ENCODE measurements around the gene MARS1.
A peak's percentile ranks its signal among the peaks of the same experiment; 100 is the strongest.
"Not testable (repeated sequence)": the region's sequence is repeated elsewhere in the genome, so short reads cannot be mapped to it uniquely, and the experiment has no call there.

Gene MARS1

DNA sequence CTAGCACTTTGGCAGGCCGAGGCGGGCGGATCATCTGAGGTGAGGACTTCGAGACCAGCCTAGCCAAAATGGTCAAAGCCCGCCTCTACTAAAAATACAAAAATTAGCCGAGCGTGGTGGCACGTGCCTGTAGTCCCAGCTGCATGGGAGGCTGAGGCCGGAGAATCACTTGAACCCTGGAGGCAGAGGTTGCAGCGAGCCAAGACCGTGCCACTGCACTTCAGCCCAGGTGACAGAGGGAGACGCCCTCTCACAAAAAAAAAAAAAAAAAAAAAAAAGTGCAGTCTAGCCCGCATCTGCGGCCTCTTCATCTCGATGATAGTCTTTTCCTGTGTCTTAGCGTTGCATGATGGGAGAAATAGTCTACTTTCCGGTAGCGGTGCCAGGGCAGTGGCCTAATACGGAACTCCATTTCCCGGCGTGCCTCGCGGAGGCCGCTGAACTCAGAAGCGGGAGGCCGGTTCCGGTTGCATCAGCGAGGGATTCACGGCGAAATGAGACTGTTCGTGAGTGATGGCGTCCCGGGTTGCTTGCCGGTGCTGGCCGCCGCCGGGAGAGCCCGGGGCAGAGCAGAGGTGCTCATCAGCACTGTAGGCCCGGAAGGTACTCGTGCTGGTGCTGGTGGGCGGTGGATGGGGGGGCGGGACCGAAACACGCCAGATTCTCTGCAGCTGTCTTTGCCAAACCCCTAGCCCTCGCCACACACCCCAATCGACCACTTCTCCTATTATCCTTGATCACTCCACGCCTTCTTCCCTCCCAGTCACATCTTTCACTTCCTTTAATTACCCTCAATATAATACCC lies at the start of gene MARS1:
Gene MARS1 (plus strand): TSS at position 472 of the 805 bp plus-strand sequence. CDS start 23 bp downstream, at position 495.
- peak; percentile 93 for DNase-seq

DNA sequence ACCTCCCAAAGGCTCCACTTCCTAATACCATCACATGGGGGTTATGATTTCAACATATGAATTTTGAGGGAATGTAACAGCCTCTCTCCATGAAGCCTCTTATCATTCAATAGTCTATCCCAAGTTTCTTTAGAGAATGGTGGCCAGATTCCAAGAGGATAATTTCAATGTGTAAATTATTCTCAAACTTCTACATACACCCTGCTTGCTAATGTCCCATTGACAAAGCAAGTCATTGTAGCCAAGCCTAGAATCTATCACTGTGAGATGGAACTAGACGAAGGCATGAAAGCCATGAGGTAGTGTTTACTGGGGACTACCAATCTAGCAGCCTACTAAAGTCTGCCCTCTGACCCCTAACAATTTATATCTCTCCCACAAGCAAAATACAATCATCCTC lies 49.5 kb upstream of the MARS1 start:
- no peak for DNase-seq

DNA sequence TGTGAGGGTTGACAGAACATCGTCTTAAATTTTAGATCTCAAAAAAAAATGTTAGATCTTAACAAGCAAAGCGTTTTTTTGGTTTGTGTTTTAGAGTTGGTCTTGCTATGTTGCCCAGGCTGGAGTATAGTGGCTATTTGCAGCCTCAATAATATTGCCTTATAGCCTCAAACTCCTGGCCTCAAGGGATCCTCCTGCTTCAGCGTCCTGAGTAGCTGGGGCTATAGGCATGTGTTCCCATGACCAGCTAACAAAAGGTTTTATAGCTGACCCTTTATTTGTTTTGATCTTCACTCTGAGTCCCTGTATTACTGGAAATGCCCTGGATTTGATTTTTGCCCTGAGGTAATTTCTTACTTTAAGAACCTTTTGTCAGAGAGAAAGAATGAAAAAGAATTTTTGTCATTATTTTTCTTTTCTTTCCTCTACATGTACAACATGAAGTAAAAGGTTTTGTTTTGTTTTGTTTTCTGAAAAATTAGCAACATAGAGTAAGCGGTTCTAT lies 48.1 kb upstream of the MARS1 start:
- DNase-seq, result no peak

DNA sequence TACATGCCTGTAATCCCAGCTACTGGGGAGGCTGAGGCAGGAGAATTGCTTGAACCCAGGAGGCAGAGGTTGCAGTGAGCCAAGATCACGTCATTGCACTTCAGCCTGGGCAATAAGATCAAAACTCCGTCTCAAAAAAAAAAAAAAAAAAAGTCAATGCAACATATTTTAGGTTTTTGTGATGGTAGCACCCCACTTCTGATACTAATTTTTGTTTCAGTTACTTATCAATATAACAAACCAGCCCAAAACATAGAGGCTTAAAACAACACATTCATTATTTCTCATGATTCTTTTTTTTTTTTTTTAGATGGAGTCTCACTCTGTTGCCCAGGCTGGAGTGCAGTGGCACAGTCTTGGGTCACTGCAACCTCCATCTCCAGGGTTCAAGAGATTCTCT lies 46.5 kb upstream of the MARS1 start:
- DNase-seq, result not testable (repeated sequence)

DNA sequence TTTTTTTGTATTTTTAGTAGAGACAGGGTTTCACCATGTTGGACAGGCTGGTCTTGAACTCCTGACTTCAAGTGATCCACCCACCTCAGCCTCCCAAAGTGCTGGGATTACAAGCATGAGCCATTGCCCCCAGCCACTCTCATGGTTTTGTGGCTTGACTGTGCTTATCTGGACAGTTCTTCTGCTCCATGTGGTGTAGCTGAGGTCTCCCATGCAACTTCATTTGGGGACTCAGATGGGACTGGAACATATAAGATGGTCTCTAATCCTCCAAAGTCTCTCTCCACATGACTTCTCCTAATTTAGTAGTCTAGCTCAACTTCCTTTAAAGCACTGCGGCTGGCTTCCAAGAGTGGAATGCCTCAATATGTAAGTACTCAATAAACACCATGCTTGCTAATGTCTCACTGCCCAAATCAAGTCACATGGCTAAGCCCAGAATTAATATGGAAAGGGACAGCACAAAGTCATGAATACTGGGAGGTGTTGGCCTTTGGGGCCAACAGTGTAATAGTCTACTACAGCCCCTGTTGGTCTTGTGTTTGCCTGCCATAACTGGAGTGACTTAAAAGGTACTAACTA lies 45.9 kb upstream of the MARS1 start:
- DNase-seq, result no peak

DNA sequence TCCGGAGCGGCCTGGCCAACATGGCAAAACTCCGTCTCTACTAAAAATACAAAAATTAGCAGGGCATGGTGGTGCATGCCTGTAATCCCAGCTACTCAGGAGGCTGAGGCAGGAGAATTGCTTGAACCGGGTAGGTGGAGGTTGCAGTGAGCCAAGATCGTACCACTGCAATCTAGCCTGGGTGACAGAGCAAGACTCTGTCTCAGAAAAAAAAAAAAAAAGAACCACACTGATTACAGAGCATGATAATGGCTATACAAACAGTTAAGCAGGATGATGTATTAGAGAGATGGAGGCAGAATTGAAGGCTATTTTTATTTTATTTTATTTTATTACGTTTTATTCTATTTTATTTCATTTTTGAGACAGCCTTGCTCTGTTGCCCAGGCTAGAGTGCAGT lies 43.5 kb upstream of the MARS1 start:
- not testable (repeated sequence) for DNase-seq

DNA sequence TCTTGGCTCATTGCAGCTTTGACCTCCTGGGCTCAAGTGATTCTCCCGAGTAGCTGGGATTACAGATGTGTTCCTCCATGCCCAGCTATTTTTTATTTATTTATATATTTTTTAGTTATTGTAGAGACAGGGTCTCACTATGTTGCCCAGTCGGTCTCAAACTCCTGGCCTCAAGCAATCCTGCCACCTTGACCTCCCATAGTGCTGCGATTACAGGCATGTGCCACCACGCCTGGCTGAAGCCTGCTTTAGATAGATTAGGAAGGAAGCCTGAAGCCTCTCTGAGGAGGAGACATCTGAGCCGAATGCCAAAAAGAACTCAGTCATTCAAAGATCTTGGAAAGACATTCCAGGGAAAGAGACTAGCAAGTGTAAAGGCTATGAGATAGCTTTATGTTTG lies 43.1 kb upstream of the MARS1 start:
- no peak for DNase-seq

DNA sequence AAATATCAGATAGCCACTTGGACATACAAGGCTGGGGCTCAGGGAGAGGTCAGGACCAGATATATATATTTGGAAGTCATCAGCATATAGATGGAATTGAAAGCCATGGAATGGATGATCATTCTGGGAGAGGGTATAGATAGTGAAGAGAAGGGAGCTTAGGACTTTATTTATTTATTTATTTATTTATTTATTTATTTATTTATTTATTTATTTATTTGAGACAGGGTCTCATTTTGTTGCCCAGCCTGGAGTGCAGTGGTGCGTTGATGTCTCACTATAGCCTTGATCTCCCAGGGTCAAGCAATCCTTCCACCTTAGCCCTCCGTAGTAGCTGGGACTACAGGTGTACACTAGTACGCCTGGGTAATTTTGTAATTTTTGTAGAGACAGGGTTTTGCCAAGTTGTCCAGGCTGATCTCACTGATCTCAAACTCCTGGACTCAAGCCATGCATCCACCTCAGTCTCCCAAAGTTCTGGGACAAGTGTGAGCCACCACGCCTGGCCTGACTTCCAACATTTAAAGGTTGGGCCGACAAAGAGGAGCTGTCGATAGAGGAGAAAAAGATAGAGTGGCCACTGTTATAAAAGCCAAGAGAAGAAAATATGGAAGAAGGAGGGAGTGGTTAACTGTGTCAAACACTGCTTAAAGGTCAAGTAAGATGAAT lies 41.4 kb upstream of the MARS1 start:
- DNase-seq, result no peak

DNA sequence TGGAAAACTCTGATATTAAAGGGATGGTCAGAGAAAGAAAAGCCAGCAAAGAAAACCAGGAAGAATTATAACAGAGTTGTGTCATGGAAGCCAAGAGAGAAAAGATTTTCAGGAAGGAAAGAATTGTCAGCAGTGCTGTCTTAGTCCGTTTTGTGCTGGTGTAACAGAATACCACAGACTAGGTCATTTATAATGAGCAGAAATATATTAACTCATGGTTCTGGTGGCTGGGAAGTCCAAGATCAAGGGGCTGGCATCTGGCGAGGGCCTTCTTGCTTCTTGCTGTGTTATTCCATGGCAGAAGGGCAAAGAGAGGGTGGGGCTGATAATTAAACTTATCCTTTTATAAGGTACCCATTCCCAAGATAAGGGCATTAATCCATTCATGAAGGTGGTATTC lies 39.2 kb upstream of the MARS1 start:
- DNase-seq, result no peak

DNA sequence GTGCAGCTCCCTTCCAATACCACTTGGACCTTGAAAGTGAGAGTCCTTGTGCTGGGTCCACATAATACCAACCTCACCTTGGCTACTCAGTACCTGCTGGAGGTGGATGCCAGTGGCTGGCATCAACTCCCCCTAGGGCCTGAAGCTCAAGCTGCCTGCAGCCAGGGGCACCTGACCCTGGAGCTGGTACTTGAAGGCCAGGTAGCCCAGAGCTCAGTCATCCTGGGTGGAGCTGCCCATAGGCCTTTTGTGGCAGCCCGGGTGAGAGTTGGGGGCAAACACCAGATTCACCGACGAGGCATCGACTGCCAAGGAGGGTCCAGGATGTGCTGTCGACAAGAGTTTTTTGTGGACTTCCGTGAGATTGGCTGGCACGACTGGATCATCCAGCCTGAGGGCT lies 38.5 kb upstream of the MARS1 start:
- no peak for DNase-seq

DNA sequence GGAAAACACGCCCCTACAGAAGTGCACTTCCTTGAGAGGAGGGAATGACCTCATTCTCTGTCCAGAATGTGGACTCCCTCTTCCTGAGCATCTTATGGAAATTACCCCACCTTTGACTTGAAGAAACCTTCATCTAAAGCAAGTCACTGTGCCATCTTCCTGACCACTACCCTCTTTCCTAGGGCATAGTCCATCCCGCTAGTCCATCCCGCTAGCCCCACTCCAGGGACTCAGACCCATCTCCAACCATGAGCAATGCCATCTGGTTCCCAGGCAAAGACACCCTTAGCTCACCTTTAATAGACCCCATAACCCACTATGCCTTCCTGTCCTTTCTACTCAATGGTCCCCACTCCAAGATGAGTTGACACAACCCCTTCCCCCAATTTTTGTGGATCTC lies 37.8 kb upstream of the MARS1 start:
- DNase-seq, result no peak

DNA sequence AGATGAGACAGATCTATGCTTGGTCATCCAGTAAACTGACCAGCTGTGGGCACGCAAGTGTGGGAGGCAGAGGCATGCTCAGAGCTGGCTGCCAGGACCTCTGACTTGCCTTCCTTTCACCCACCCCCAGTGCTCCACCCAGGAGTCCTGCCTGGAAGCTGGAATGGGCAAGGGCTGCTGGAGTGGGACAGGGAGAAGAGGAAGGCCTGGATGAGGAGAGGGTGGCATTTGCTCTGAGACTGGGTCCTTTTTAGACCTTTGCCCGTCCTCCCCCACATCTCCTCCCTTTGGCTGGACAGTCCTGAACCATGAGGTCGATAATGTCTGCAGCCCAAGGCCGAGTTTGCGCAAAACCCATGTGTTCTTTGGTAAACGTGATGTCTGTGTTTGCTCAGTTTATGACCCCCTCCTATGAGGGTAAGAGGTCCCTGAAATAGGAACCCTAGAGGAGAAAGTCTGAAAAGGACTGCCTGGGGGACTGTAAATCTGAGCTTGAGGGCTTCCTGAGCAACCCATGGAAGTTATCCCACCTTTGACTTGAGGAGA lies 36.6 kb upstream of the MARS1 start:
- no peak for DNase-seq

DNA sequence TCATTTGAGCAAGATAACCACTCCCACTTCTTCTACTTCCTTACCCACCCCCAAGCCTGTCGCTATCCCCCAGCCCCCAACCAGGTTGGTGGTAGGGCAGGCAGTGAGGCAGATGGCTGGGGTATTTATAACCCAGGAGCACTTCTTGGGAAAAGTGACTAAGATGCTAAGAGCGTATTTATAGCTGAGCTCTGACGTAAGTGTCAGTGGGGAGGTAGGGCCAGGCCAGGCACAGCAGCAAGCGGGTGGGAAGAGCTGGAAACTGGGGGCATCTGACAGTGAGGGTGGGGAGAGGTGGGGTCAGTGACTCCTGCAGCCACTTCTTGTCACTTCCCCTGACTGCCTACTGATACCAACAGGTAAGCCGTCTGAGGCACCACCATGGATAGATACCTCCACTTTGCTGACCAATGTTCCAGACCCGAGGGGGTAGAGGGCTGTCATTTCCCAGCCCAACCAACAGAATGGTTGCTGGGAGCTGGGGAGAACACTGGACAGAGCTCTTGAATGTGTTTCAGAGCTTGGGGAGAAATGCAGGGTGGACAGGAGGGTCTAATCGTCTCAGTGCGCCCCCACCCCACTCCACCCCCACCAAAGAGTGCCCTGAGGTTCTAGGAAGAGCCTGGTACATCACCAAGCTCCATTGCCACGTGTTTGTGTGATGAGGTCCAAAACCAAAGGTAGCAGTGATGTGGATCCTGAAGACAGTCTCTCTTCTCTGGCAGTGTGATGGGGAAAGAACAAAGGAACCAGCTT lies 35.5 kb upstream of the MARS1 start:
- DNase-seq, result no peak

DNA sequence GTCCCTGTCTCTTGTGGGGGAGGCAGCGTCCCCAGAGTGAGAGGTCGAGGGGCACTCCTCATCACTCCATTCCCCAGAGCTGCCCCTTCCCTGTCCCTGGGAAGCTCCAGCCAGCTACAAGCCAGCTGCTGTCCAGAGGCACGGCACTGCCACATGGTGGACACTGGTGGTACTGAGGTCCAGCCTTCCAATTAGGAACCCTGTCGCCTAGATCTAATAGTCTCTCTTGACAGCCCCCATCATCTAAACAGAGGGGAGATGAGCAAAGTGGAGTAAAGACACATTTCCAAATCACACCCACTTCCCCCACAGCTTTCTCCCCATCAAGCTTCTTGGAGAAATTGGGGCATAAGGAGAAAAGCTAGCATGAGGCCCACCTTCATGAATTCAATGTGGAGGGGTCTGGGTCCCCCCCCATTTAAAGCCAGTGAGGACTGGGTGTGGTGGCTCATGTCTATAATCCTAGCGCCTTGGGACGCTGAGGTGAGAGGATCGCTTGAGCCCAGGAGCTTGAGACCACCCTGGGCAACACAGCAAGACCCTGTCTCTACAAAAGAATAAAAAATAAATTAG lies 34.8 kb upstream of the MARS1 start:
- DNase-seq, result peak; percentile 32

DNA sequence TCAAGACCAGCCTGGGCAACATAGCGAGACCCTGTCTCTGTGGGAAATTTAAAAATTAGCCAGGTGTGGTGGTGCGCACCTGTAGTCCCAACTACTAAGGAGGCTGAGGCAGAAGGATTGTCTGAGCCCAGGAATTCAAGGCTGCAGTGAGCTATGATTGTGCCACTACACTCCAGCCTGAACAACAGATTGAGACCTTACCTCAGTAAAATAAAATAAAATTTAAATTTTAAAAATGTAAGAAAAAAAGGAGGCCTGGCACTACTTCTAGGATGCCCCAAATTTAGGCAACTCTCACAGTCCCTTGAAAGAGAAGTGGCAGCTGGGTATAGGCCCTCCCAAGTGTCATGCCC lies 33.7 kb upstream of the MARS1 start:
- DNase-seq, result no peak

DNA sequence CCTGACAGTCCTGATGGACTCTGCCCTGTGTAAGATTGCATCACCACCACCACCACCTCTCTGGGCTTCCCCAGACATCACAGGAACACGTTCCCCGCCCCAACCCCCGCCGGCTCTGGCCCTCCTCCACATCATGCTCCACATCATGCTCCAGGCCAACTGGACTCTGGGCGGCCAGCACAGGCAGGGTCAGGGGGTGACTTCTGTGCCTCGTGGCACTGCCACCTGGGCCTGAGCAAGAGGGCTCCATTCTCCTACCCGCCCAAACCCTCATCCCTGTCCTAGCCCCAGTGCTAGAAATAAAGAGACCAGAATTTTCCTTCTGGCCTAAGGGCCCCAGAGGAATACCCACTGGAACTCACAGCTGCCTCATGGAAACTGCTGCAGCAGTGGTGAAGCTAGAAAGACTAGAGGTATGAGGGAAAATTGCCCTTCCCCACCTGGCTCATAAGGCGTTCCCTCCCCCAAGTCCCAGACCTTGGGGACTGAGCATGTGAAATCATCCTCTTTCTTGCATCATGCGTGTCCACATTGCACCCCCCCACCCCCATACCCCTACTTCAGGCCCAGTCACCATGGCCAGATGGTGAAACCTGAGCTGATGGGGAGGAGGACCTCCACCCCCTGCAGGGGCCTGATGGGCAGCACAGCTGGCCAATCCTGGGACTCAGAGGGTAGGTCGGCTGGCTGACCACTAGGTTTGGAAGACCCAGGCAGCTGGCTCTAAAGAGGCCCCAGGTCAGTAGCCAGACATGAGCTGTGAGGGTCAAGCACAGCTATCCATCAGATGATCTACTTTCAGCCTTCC lies 33.1 kb upstream of the MARS1 start, which contains the start of gene INHBE:
Gene INHBE (plus strand): TSS at position 742 of the 808 bp plus-strand sequence. CDS start 230 bp downstream, outside the sequence.
- DNase-seq, result peak; percentile 42

DNA sequence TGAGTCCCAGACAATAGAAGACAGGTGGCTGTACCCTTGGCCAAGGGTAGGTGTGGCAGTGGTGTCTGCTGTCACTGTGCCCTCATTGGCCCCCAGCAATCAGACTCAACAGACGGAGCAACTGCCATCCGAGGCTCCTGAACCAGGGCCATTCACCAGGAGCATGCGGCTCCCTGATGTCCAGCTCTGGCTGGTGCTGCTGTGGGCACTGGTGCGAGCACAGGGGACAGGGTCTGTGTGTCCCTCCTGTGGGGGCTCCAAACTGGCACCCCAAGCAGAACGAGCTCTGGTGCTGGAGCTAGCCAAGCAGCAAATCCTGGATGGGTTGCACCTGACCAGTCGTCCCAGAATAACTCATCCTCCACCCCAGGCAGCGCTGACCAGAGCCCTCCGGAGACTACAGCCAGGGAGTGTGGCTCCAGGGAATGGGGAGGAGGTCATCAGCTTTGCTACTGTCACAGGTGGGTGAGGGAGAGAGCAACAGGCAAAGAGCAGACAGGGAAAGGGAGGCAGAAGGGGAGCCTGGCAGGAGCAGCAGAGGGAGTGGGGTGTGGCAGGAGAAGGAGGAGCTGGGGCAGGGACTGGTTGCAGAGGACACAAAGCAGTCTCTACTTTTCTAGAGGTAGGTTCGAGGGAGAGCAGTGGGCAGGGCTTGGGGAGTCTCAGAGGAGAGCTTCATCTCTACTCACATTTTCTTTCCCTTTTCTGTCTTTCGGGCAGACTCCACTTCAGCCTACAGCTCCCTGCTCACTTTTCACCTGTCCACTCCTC lies 32.3 kb upstream of the MARS1 start:
- DNase-seq, result no peak

DNA sequence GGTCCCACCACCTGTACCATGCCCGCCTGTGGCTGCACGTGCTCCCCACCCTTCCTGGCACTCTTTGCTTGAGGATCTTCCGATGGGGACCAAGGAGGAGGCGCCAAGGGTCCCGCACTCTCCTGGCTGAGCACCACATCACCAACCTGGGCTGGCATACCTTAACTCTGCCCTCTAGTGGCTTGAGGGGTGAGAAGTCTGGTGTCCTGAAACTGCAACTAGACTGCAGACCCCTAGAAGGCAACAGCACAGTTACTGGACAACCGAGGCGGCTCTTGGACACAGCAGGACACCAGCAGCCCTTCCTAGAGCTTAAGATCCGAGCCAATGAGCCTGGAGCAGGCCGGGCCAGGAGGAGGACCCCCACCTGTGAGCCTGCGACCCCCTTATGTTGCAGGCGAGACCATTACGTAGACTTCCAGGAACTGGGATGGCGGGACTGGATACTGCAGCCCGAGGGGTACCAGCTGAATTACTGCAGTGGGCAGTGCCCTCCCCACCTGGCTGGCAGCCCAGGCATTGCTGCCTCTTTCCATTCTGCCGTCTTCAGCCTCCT lies 31.6 kb upstream of the MARS1 start:
- peak; percentile 22 for DNase-seq

DNA sequence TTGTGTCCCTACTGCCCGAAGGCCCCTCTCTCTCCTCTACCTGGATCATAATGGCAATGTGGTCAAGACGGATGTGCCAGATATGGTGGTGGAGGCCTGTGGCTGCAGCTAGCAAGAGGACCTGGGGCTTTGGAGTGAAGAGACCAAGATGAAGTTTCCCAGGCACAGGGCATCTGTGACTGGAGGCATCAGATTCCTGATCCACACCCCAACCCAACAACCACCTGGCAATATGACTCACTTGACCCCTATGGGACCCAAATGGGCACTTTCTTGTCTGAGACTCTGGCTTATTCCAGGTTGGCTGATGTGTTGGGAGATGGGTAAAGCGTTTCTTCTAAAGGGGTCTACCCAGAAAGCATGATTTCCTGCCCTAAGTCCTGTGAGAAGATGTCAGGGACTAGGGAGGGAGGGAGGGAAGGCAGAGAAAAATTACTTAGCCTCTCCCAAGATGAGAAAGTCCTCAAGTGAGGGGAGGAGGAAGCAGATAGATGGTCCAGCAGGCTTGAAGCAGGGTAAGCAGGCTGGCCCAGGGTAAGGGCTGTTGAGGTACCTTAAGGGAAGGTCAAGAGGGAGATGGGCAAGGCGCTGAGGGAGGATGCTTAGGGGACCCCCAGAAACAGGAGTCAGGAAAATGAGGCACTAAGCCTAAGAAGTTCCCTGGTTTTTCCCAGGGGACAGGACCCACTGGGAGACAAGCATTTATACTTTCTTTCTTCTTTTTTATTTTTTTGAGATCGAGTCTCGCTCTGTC lies 31.0 kb upstream of the MARS1 start:
- DNase-seq, result no peak

DNA sequence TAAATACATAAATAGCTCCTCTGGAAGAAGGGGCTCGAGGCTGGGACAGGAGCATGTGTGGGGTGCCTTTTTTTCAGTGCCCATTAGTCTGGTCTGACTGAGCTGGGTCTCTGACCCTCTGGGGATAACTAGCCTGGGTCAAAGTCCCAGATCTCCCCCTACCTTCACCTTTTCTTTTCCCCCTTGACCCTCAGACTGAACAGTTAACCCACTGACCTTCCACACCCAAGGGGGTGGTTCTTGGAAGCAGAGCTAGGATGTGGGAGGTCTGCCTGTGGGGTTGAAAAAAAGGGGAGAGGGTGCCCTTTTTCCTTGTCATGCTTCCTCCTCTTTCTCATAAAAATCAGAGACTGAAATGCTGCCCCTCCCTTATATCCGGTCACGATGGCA lies 29.2 kb upstream of the MARS1 start:
- no peak for DNase-seq

Measured in NCI-H2029 treated with DMSO at 0.1 percent for 48 hours (cell line).